GM13976 (cell line): Measurements from ENCODE around the gene VSIG2.
A peak's percentile ranks its signal among the peaks of the same experiment; 100 is the strongest.

Source experiments
- DNase-seq: peaks from one replicate; pipeline ENCODE4 v3.0.0; 2012; ENCODE audit warnings: low spot score
- in situ Hi-C: fragments of 300-500 bp; cut with MboI; formaldehyde crosslinking; loops from one replicate; pipeline ENCODE4 v1.12.0; 2022; ENCODE audit warnings: low sequenced_read_pairs, mixed read lengths, inconsistent platforms; ENCODE audit not compliant: unreplicated experiment
- TF ChIP-seq, protein P1 (sequence below): IDR thresholded peaks from 2 replicates; pipeline ENCODE4 v1.5.1; 2012; ENCODE audit warnings: borderline replicate concordance, mild to moderate bottlenecking; ENCODE audit not compliant: insufficient read depth; ENCODE audit errors: extremely low read depth, missing control alignments, control extremely low read depth

Gene VSIG2

GRCh38 chr11:124717786-124718651 is 34.0 kb downstream of the VSIG2 start:
- in situ Hi-C loops: no loop called here
- TF ChIP-seq, protein P1, sequence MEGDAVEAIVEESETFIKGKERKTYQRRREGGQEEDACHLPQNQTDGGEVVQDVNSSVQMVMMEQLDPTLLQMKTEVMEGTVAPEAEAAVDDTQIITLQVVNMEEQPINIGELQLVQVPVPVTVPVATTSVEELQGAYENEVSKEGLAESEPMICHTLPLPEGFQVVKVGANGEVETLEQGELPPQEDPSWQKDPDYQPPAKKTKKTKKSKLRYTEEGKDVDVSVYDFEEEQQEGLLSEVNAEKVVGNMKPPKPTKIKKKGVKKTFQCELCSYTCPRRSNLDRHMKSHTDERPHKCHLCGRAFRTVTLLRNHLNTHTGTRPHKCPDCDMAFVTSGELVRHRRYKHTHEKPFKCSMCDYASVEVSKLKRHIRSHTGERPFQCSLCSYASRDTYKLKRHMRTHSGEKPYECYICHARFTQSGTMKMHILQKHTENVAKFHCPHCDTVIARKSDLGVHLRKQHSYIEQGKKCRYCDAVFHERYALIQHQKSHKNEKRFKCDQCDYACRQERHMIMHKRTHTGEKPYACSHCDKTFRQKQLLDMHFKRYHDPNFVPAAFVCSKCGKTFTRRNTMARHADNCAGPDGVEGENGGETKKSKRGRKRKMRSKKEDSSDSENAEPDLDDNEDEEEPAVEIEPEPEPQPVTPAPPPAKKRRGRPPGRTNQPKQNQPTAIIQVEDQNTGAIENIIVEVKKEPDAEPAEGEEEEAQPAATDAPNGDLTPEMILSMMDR: no peak
- peak; percentile 48 for DNase-seq

- in situ Hi-C loops: no loop called here
- TF ChIP-seq, protein P1: no peak
- no peak for DNase-seq
Observed at GRCh38 chr11:124717421-124717785, 34.7 kb downstream of the VSIG2 start.

GRCh38 chr11:124716591-124716990 is 35.5 kb downstream of the VSIG2 start:
- in situ Hi-C loops: no loop called here
- no peak for DNase-seq
- TF ChIP-seq, protein P1: no peak

GRCh38 chr11:124712392-124712791 is 39.7 kb downstream of the VSIG2 start:
- in situ Hi-C loops: no loop called here
- no peak for DNase-seq
- TF ChIP-seq, protein P1: no peak

GRCh38 chr11:124707829-124708228 is 44.2 kb downstream of the VSIG2 start:
- TF ChIP-seq, protein P1: no peak
- DNase-seq: no peak
- in situ Hi-C loops: no loop called here

GRCh38 chr11:124700028-124700427 is 52.0 kb downstream of the VSIG2 start:
- in situ Hi-C loops: no loop called here
- no peak for DNase-seq
- TF ChIP-seq, protein P1: no peak
